Loucy (cell line): ENCODE measurements around the gene RALGAPB.

ENCODE experiments used
- H2AFZ ChIP-seq: fragments of 200-600 bp; sonication (generic); 2 replicates; pipeline ENCODE4 v1.6.0; 2016; ENCODE audit warnings: antibody characterized with exemption, mild to moderate bottlenecking, low read length, moderate library complexity
- H3F3A ChIP-seq: fragments of 200-600 bp; 2 replicates; pipeline ENCODE4 v1.6.0; 2016; ENCODE audit warnings: antibody characterized with exemption, low read depth, mild to moderate bottlenecking
- H3K27me3 ChIP-seq: fragments of 200-600 bp; sonication (generic); 2 replicates; pipeline ENCODE4 v1.6.1; 2014; ENCODE audit warnings: low read length, mild to moderate bottlenecking; ENCODE audit not compliant: insufficient read depth, poor library complexity, severe bottlenecking
- H3K36me3 ChIP-seq: fragments of 200-600 bp; sonication (generic); 2 replicates; pipeline ENCODE4 v1.6.1; 2016; ENCODE audit warnings: low read length; ENCODE audit not compliant: insufficient read depth
- H3K4me1 ChIP-seq: fragments of 200-600 bp; sonication (generic); 2 replicates; pipeline ENCODE4 v1.5.1; 2014; ENCODE audit warnings: low read length, mild to moderate bottlenecking; ENCODE audit not compliant: insufficient read depth, poor library complexity, severe bottlenecking
- H3K4me2 ChIP-seq: fragments of 200-600 bp; sonication (generic); 2 replicates; pipeline ENCODE4 v1.6.0; 2014; ENCODE audit warnings: antibody characterized with exemption, low read length, low read depth, mild to moderate bottlenecking; ENCODE audit not compliant: poor library complexity, severe bottlenecking
- H3K4me3 ChIP-seq: fragments of 200-600 bp; sonication (generic); 2 replicates; pipeline ENCODE4 v1.5.1; 2014; ENCODE audit warnings: low read length, mild to moderate bottlenecking, mixed read lengths; ENCODE audit not compliant: poor library complexity, severe bottlenecking
- H3K79me2 ChIP-seq: fragments of 200-600 bp; sonication (generic); 2 replicates; pipeline ENCODE4 v1.6.1; 2014; ENCODE audit warnings: low read length; ENCODE audit not compliant: insufficient read depth
- H3K9ac ChIP-seq: fragments of 200-600 bp; sonication (generic); 2 replicates; pipeline ENCODE4 v1.6.0; 2014; ENCODE audit warnings: mild to moderate bottlenecking, low read depth, low read length, moderate library complexity; ENCODE audit not compliant: poor library complexity, severe bottlenecking
- H3K9me2 ChIP-seq: fragments of 200-600 bp; sonication (generic); replicated peaks from 2 replicates; pipeline ENCODE4 v1.6.1; 2016; ENCODE audit warnings: low read depth, low read length, mixed read lengths
- H3K9me3 ChIP-seq: fragments of 200-600 bp; sonication (generic); 2 replicates; pipeline ENCODE4 v1.6.1; 2014; ENCODE audit warnings: mild to moderate bottlenecking, antibody characterized with exemption, low read length, low read depth; ENCODE audit not compliant: insufficient read depth
- H4K20me1 ChIP-seq: fragments of 200-600 bp; sonication (generic); 2 replicates; pipeline ENCODE4 v1.6.0; 2014; ENCODE audit warnings: antibody characterized with exemption, low read length, mild to moderate bottlenecking; ENCODE audit not compliant: insufficient read depth, poor library complexity, severe bottlenecking
- CTCF ChIP-seq: fragments of 200-600 bp; sonication (generic); conservative IDR thresholded peaks from 2 replicates; pipeline ENCODE4 v1.5.1; 2014; ENCODE audit warnings: mild to moderate bottlenecking, antibody characterized with exemption, low read length
- EZH2phosphoT487 ChIP-seq: fragments of 200-600 bp; IDR thresholded peaks from 2 replicates; pipeline ENCODE4 v1.6.1; 2018; ENCODE audit warnings: antibody characterized with exemption, mild to moderate bottlenecking, moderate library complexity, borderline replicate concordance

Gene RALGAPB

GRCh38 chr20:38433304-38433972, 39.2 kb upstream of the RALGAPB start:
- peaks cover 9% of the 10 kb centered on the region for H3K27me3 ChIP-seq
- TF ChIP-seq EZH2phosphoT487 (no peak), CTCF (no peak)
- H4K20me1 ChIP-seq, result peaks cover 62% of the 10 kb centered on the region
- H3K9me2 ChIP-seq, result no peaks in the 10 kb centered on the region
- peaks cover 43% of the 10 kb centered on the region for H3K4me1 ChIP-seq
- H3K4me3 ChIP-seq, result peak overlapping the region; percentile 81
- H3K36me3 ChIP-seq, result peaks cover 40% of the 10 kb centered on the region; the same call in 1 of the 2 replicates
- H3K4me2 ChIP-seq, result peak overlapping the region; percentile 79
- H3K9me3 ChIP-seq, result no peaks in the 10 kb centered on the region
- no peak overlapping the region for H2AFZ ChIP-seq
- H3F3A ChIP-seq, result no peaks in the 10 kb centered on the region
- H3K9ac ChIP-seq, result peak overlapping the region; percentile 97
- H3K79me2 ChIP-seq, result peaks cover 66% of the 10 kb centered on the region

GRCh38 chr20:38434301-38434741, 38.3 kb upstream of the RALGAPB start:
- Histone ChIP-seq H3K36me3 (peaks cover 31% of the 10 kb centered on the region; the same call in 1 of the 2 replicates), H3F3A (no peaks in the 10 kb centered on the region)
- no peak for TF ChIP-seq CTCF
- TF ChIP-seq EZH2phosphoT487, result no peak

GRCh38 chr20:38434770-38435554, 37.7 kb upstream of the RALGAPB start, which contains the start of gene SNHG17:
Gene SNHG17 (minus strand): TSS chr20:38435328.
- Histone ChIP-seq H3F3A (no peaks in the 10 kb centered on the region), H3K9me3 (no peaks in the 10 kb centered on the region), H3K36me3 (peaks cover 25% of the 10 kb centered on the region; the same call in 1 of the 2 replicates), H3K4me1 (peaks cover 30% of the 10 kb centered on the region), H2AFZ (peak within 1 kb of the TSS; percentile 72), H3K4me2 (peak within 1 kb of the TSS; percentile 79), H3K9ac (peak within 1 kb of the TSS; percentile 97), H4K20me1 (peaks cover 46% of the 10 kb centered on the region), H3K4me3 (peak within 1 kb of the TSS; percentile 81), H3K79me2 (peaks cover 51% of the 10 kb centered on the region), H3K9me2 (no peaks in the 10 kb centered on the region), H3K27me3 (peaks cover 9% of the 10 kb centered on the region)
- no peak for TF ChIP-seq EZH2phosphoT487
- peak; percentile 99 for TF ChIP-seq CTCF

More at GRCh38 chr20:38434301-38434741, 38.3 kb upstream of the RALGAPB start:
- H3K4me2 ChIP-seq, result peak overlapping the region; percentile 79
- H3K4me3 ChIP-seq, result peak overlapping the region; percentile 81
- H3K9me2 ChIP-seq, result no peaks in the 10 kb centered on the region
- no peak overlapping the region for H2AFZ ChIP-seq
- peak overlapping the region; percentile 97 for H3K9ac ChIP-seq
- H3K27me3 ChIP-seq, result peaks cover 9% of the 10 kb centered on the region
- H4K20me1 ChIP-seq, result peaks cover 53% of the 10 kb centered on the region
- H3K79me2 ChIP-seq, result peaks cover 57% of the 10 kb centered on the region
- no peaks in the 10 kb centered on the region for H3K9me3 ChIP-seq
- peaks cover 35% of the 10 kb centered on the region for H3K4me1 ChIP-seq
